GM03348 (cell line): Measurements from ENCODE around the gene MRTFA.
"Not testable (repeated sequence)": the region's sequence is repeated elsewhere in the genome, so short reads cannot be mapped to it uniquely, and the experiment has no call there.

Experiments used
- DNase-seq: peaks from one replicate; pipeline ENCODE4 v3.0.0; 2012; ENCODE audit warnings: low spot score

Gene MRTFA

DNA sequence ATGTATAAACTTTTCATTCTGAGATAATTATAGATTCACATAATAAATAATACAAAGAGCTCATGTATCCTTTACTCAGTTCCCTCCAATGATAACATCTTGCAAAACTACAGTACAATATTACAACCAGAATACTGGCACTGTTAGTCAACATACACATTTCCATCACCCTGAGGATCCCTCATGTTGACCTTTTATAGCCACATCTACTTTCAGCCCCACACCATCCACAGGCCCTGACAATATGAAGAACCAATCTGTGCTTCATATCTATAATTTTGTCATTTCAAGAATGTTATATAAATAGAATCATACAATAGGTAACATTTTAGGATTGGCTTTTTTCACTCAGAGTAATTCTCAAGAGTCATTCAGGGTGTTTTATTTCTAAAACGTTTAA is 115.5 kb downstream of the MRTFA start:
- DNase-seq = no peak

DNA sequence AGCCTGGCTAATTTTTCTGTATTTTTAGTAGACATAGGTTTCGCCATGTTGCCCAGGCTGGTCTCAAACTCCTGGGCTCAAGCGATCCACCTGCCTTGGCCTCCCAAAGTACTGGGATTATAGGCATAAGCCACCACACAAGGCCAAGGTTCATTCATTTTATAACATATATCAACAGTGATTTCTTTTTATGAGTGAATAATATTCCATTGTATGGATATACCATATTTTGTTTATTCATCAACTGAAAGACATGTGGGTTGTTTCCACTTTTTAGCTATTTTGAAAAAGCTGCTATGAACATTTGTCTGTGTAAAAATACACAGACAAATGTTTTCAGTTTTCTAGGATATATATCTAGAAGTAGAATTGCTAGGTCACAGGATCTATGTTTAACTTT is 116.0 kb downstream of the MRTFA start:
- no peak for DNase-seq

DNA sequence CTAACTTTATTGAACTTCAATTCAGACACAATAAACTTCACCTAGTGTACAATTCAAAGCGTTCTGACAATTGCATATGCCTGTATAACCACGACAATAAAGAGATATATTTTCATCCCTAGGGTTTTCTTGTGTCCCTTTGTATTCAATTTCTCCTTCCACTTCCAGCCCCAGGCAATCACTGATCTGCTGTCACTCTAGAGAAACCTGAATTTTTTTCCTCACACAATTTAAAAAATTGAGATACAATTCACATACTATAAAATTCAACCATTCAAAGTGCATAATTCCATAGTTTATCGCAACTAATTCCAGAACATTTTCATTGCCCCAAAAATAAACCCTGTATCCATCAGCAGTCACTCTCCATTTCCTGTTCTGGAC is 116.6 kb downstream of the MRTFA start:
- DNase-seq = no peak

DNA sequence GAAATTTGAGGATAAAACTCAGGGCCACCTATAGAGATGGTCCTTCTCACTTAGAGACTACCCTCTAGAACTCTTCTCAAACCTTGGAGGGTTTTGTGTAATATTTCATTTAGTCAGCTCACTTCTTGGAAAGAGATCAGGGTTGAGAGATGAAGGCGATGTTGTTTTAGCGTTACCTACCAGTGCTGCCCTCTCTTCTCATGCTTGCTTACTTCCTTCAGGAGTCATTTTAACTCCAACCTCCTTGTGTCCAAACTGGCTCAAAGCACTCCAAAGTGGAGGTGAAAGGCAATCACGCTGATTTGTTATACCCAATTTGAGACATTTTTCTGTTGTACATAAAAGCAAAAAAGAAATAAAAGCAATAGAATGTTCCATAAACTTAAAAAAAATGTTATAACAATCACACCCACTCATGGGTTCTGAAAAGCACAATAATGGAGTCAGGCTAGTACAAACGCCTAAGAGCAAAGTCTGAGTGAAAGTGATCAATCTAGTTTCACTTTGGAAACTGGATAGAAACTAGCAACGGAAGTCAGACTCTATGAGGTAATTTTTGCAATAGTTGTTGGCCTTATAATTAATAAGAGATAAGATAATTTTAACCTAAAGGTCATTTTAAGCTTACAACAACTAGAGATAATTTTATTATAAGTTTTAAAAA is 117.1 kb downstream of the MRTFA start:
- DNase-seq = no peak

DNA sequence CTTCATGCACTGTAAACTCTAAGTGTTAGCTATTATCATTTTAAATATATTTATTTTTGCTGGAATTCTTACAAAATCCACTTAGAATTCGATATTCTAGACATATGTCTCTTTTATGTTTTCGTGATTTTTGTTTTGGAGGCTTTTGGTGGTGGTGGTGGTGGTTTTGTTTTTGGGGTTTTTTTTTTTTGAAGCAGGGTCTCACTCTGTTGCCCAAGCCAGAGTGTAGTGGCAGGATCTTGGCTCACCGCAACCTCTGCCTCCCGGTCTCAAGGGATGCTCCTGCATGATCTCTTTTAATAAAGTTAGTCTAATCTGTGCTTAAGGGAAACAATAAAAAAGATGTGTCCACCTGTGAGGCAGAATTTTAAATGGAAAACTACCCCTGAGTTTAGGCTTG is 117.7 kb downstream of the MRTFA start:
- DNase-seq = no peak

DNA sequence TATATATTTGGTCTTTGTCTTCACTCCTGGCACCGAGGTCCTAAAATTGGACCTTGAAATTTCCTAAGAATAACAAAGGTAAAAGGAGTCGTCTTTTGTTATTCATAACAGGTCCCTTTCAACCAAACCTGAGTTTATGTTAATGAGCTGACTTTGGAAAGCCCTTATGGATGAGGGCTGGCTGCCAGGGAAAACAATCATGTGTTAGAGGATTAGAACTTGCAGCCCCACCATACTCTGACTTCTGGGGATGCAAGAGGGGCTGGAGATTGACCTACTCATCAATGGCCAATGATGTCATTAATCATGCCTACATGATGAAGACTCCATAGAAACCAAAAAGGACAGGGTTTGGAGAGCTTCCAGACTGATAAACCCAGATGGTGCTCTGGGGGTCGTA is 118.9 kb downstream of the MRTFA start:
- DNase-seq = no peak

DNA sequence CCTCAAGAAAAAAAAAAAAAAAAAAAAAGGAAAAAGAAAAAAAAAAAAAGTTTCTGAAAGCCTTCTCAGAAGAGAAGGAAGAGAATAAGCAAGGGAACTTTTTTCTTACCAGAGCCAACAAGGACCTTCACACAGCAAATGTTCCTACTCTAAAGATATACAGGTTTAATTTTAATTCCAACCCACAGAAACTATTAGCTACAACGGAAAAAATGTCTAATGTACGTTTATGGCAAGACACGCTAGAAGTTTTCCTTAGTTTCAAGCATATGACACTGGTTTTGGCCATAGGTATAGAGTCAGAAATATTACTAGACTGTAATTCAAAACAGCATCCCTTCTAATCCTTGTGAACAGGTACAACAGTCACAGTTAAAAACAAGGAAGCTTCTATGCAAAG is 120.1 kb downstream of the MRTFA start:
- no peak for DNase-seq

DNA sequence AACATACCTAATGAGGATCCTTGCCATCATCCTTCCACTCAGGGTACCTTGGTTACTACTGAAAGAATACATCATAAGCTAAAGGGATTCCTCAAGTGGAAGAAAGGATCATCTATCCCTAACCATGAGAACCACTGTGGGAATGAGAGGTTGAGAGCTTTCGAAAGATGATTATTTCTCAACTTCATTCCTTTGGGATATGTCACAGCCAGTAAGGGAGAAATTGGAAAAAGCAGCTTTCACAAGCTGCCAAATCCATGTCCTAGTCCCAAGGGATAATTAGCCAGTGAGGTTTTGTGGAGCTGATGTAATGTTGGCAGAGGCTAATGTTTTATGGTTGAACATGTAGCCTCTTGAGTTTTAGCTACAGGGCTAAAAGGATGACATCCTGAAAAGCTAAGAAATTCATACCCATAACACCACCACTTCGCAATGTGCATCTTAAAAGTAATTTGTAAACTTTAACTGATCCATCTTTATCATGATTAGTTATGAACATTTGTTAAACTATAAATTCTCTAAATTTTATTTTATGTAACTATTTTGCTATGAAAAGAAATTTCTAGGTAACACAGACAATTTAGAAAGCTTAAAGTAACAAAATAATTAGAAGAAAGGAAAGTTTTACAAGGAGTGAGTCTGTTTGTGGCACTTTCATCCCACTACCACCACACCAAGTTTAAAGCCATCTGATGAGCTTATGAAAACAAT is 123.9 kb downstream of the MRTFA start:
- DNase-seq = peak; percentile 84

DNA sequence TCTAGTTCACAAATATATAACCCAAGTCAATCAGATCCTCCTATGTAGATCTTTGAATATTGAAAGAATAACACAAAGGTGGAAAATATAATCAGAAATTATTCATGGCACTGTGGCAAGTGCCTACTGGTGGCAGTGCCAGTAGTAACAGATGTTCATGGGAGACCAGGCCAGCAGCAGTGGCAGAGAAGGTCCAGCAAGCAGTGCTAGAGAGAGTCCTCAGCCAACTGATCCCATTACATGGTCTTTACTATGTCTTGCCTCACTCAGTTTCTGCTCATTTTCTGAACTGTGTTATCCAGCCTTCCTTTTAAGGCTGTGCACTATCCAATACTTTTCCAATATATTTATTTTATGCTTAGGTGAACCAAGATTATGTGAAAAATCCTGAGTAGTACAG is 124.9 kb downstream of the MRTFA start:
- no peak for DNase-seq

DNA sequence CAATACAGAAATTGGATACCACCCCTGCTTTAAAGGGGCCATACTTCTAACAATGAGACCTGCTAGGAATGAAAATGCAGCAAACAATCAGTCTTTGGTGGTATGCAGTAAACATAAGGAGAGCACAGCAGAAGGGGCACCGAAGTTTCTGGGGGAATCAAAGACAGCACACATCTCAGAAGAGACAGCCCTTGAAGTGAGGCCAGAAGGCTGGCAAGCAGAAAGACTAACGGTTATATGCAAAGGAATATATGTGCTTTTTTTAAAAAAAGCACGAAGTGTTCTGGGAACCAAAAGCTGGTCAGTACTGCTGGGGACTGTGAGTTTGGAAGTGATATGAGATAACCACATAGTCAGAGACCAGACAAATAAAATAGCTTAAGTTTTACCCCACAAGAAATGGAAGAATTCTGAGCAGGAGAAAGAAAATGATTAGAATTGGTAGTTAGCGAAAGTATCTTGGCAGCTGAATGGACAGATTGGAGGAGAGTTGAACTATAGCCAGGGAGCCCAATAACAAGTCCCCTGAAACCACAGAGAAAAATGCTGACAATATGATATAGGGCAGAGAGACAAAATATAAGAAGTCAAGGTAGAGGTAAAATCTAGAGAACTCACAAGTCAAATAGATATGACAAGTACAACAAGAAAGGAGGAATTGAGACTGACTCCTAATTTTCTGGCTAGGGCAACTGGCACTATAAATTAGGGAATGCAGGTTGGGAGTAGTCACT is 125.7 kb downstream of the MRTFA start:
- no peak for DNase-seq

DNA sequence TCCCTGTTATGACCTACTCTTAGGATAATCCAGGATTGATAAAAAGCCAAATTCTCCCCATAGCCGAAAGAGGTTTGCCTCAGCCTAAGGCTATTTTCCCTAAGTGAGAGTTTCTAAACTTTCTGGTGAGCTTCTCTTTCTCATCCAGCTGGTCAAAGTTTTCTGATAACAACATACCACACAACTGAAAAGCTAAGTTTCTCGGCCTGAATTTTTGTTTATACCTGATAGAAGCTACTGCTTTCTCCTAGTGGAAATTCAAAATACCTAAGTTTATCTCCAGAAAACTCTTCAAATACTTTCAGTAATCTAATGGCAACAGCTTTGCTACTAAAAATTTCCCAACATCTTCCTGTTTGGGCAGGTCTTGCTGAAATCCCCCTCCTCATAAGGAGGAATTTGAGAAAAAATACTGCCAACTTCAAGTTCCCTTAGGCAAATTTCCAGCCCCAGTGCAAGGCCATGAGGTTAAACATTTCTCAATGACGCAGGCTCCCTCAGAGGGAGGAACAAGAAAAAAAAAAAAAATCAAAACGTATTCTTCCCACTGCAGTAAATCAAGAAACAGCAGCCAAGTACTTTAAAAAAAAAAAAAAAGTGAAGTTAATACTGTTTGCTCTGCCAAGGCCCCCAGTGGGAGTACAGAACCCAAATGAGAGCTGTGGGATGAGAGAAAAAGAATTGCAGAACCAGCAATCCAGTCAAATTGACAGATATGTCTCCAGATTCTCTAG is 127.0 kb downstream of the MRTFA start:
- peak; percentile 31 for DNase-seq

DNA sequence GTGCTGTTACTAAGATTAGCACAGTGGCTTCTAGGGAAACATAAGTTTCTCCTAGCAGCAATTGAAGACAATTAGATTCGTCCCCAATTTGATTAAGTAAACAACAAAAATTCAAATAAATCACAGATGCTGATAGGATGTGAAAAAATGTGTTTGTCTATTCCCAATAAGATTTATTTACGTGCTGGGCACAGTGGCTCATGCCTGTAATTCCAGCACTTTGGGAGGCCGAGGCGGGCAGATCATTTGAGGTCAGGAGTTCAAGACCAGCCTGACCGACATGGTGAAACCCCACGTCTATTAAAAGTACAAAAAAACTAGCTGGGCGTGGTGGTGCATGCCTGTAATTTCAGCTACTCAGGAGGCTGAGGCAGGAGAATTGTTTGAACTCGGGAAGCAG is 128.5 kb downstream of the MRTFA start:
- not testable (repeated sequence) for DNase-seq

DNA sequence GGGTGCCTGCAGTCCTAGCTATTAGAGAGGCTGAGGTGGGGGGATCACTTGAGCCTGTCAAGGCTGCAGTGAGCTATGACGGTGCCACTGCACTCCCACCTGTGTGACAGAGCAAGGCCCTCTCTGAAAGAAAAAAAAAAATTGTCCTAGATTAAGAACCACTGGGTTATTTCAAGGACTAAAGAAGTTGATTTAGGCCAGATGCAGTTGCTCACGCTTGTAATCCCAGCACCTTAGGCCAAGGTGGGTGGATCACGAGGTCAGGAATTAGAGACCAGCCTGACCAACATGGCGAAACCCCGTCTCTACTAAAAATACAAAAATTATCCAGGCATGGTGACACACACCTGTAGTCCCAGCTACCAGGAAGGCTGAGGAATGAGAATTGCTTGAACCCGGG is 129.0 kb downstream of the MRTFA start:
- no peak for DNase-seq

DNA sequence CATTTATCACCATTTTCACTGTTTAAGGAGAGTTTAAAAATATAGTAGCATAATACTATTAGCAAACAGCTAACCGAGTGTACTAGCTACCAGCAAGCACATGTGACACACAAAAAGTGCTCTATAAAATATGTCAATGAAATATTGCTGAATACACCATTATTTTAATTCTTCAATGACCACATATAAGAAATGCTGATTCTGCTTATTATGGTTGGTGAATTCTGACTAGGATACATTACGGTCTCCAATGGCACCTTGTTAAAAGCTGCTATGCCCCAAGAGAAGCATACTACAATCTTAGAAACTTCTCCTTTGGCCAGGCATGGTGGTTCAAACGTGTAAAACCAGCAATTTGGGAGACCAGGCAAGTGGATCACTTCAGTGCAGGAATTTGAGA is 129.8 kb downstream of the MRTFA start:
- DNase-seq = no peak

DNA sequence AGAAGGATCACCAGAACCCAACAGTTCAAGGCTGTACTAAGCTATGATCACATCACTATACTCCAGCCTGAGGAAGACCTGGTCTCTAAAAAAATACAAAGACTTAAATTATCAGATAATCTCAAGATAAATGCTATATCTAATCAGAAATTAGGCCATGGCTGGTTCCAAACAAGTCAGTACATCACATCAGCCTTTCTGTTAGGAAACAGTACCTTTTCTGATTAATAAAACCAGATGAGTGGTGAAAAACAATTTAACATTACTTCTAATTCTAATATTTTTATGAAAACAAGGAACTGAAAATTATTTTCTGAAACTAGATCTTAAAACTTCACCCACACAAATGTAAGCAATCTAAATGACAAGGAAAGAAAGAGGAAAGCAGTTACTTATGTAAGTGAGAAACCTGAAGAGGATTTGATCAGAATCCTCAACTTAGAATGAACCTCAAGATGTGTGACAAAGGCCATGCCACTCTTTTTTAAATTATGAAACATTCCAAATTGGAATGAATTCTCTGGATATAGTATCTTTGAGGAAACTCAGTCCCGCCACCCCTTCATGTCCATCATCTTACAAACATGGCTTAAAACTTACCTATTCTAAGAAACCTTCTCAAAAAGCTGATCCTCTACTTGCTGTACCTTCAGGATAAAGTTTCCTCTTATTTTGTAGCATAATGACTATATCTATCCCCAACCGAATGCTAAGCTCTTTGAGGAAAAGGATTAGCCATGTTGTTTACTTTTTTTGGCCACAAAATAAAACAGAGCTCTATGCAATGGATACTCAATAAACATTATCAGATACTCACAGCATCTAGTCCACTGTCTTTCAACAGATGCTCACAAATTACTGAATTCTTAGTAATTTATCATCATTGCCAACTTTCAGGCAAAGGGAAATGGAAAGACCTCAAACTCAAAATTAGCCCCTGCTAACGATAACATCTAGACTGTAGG is 132.0 kb downstream of the MRTFA start:
- no peak for DNase-seq

DNA sequence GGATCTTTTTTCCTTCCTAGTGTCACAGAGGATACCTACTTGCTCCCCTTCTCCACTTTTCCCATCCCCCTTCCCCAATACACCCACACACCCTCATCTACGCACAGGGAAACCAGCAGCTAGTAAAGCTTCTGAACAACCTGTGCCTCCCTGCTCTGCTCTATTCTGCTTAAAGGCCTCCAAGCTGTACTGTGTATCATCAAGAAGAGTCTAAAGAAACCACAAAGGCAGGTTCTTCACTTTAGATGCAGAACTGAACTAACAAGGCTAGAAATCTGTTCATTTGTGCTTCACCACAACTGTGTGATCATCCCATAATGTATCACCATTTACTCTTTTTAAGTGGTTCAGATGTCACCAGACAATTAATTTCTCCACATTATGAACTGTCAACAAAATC is 133.6 kb downstream of the MRTFA start:
- no peak for DNase-seq

DNA sequence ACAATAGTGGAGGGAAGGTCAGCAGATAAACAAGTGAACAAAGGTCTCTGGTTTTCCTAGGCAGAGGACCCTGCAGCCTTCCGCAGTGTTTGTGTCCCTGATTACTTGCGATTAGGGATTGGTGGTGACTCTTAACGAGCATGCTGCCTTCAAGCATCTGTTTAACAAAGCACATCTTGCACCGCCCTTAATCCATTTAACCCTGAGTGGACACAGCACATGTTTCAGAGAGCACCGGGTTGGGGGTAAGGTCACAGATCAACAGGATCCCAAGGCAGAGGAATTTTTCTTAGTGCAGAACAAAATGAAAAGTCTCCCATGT is 136.1 kb downstream of the MRTFA start:
- not testable (repeated sequence) for DNase-seq

DNA sequence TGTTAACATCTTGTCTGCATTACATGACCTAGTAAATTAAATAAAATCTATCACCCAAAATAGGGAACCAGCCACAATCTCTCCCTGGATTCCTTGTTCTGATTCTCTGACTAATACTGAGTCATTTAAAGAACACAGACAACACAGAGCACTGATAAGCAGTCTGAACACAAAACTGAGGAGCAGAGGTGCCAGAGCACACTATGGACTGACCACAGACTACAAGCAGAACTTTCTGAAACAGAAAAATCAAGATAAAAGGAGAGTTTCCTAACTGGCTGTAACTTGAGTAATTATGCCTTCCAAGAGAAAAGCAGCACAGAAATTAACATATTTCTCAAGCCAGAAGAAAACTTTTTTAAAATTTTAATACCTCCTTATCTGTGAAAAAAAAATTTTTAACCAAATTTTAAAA is 137.3 kb downstream of the MRTFA start:
- DNase-seq = peak; percentile 86

DNA sequence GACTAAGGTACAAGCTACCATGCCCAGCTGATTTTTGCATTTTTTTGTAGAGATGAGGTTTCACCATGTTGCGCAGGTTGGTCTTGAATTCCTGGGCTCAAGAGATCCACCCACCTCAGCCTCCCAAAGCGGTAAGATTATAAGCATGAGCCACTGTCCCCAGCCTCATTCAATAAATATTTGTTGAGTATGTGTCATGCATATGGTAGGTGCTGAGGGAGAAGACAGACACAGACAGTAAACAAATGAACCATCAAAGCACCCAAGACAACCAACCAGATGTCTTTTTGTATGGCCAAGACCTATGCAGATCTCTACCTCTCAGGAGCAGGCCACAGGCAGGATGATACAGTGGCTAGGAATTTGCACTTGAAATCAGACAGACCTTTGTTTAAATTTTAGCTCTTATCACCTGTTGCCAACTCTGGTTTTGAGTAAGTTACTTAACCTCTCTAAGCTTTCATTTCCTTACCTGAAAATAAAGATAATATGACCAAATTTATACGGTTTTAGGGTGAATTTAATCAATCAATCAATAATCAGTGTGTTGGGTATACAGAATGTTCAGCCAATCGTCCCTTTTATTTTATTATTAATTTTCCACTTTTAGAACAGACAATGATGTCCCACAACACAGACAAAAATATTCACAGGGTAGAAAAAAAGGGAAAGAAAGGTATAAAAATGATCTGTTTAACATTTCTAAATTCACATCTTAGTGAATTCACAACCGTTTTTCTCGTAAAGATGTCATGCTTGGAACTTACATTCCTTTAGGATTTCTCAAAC is 137.9 kb downstream of the MRTFA start:
- peak; percentile 71 for DNase-seq

DNA sequence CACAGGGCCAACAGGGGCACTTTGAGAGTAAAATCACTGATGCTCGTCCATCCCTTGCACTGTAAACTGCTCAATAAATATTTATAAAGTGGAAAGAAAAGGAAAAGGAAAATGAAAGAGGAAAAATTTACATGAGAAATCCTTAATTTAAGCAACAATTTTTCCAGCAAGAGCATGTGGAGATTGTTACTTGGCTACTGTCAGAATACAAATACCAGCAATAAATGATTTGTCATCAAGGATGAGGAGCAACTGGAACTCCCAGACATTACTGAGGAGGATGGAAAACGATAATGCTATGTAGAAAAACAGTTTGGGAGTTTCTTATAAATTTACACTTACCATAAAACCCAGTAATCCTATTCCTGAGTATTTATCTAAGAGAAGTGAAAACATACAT is 143.1 kb downstream of the MRTFA start:
- DNase-seq = no peak
